ENCODE data around the gene C2orf68.

C2orf68 gene

GRCh38 chr2:85650456-85650855 lies 38.6 kb upstream of the C2orf68 start:
- Histone ChIP-seq H3K79me2 (ENCODE audit: insufficient read depth, low read length) (no peaks in the 10 kb centered on the region), H2AFZ (ENCODE audit: low read depth, low read length, severe bottlenecking) (no peak overlapping the region), H3K27ac (ENCODE audit: low read depth, low read length) (no peak overlapping the region), H3K9me3 (ENCODE audit: insufficient read depth, low read length) (no peaks in the 10 kb centered on the region), H3K27me3 (ENCODE audit: low read length) (no peaks in the 10 kb centered on the region), H3K9ac (ENCODE audit: low read length) (no peak overlapping the region), H3K4me3 (ENCODE audit: insufficient read depth, low read length, poor library complexity, severe bottlenecking) (no peak overlapping the region), H4K20me1 (ENCODE audit: low read depth, low read length) (0 out of 2 replicates have a peak, but pooled peaks cover 8% of the 10 kb centered on the region), H3K4me2 (ENCODE audit: low read depth, low read length, poor library complexity, severe bottlenecking) (no peak overlapping the region), H3K9me2 (replicated peaks; ENCODE audit: insufficient read depth, low read length) (no peaks in the 10 kb centered on the region), H3K36me3 (ENCODE audit: low read length) (peaks cover 19% of the 10 kb centered on the region), H3F3A (ENCODE audit: insufficient read depth) (no peaks in the 10 kb centered on the region)
- TF ChIP-seq EZH2phosphoT487 (conservative IDR thresholded peaks at IDR 0.05; ENCODE audit: low read length), result no peak

DNA sequence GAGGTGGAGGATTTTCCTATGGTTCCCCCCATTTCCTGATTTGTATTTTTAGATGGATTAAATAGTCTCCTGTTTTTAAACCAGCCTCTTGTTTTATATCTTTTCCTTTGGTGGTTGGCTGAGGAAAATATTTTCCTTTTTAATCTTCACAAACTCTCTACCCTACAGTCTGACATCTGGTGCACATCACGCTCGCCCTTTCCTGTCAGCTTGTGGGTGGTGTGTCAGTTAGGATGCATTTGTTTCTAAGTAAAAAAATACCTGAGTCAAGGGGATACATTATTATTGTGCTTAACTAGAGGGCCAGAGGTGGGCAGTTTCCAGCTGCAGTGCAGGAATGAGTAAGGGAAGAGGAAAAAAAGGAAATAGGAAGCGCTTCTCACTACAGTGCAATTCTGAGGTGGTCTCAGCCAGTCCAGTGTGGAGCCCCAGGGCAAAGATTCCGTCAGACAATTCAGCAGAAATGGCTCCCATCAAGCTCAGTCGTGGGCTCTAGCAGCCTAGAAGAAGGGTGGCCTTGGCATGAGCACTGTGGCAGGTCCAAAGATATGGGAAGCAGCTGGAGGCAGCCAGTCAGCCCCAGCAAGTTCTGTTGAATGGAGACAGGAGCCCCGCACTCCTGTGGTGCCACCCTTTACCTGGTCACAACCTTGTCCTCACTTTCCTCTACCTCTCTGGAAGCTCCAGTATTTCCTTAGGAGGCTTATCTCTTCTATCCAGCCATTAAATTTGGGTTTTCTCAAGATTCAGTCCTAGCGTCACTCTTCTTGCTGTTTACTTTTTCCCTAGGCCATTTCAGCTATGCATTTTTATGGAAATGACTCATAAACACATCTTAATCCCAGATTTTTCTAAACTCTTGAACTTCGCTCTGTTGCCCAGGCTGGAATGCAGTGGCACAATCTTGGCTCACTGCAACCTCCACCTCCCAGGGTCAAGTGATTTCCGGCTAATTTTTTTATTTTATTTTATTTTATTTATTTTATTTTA lies 37.6 kb upstream of the C2orf68 start:
- H3F3A ChIP-seq (ENCODE audit: insufficient read depth), result no peaks in the 10 kb centered on the region
- no peaks in the 10 kb centered on the region for H3K9me2 ChIP-seq (replicated peaks; ENCODE audit: insufficient read depth, low read length)
- no peak overlapping the region for H3K9ac ChIP-seq (ENCODE audit: low read length)
- H3K36me3 ChIP-seq (ENCODE audit: low read length), result peaks cover 19% of the 10 kb centered on the region
- H2AFZ ChIP-seq (ENCODE audit: low read depth, low read length, severe bottlenecking), result no peak overlapping the region
- H3K27me3 ChIP-seq (ENCODE audit: low read length), result no peaks in the 10 kb centered on the region
- no peak for TF ChIP-seq EZH2phosphoT487 (conservative IDR thresholded peaks at IDR 0.05; ENCODE audit: low read length)
- no peak for TF ChIP-seq CTCF (IDR thresholded peaks at IDR 0.05; ENCODE audit: insufficient read depth, low read length, poor library complexity, severe bottlenecking)
- H3K9me3 ChIP-seq (ENCODE audit: insufficient read depth, low read length), result no peaks in the 10 kb centered on the region
- H3K4me2 ChIP-seq (ENCODE audit: low read depth, low read length, poor library complexity, severe bottlenecking), result no peak overlapping the region
- no peak overlapping the region for H3K4me3 ChIP-seq (ENCODE audit: insufficient read depth, low read length, poor library complexity, severe bottlenecking)
- no peak overlapping the region for H3K27ac ChIP-seq (ENCODE audit: low read depth, low read length)
- H3K79me2 ChIP-seq (ENCODE audit: insufficient read depth, low read length), result no peaks in the 10 kb centered on the region
- 0 out of 2 replicates have a peak, but pooled peaks cover 8% of the 10 kb centered on the region for H4K20me1 ChIP-seq (ENCODE audit: low read depth, low read length)

DNA sequence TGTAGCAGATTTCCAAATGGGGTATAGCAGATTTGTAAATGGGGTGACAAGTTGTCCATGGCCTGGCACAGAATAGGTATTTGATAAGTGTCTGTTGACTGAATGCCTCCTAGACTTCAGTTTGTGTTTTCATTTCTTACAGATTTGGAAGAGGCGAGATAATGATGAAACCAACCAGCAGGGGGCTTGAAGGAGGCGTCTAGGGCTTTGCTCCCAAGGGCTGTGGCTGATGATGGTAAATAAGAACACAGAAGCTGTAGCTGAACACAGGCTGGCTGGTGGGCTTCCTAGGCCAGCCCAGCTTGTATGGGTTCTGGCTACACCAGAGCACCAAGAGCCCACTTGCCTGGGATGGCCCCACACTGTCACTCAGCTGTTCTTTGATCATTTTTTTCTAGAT lies 36.8 kb upstream of the C2orf68 start:
- Histone ChIP-seq H3K79me2 (ENCODE audit: insufficient read depth, low read length) (no peaks in the 10 kb centered on the region), H3K27ac (ENCODE audit: low read depth, low read length) (no peak overlapping the region), H3K36me3 (ENCODE audit: low read length) (peaks cover 22% of the 10 kb centered on the region), H3K9me3 (ENCODE audit: insufficient read depth, low read length) (no peaks in the 10 kb centered on the region), H3K9ac (ENCODE audit: low read length) (no peak overlapping the region), H4K20me1 (ENCODE audit: low read depth, low read length) (0 out of 2 replicates have a peak, but pooled peaks cover 8% of the 10 kb centered on the region), H3K9me2 (replicated peaks; ENCODE audit: insufficient read depth, low read length) (no peaks in the 10 kb centered on the region), H3F3A (ENCODE audit: insufficient read depth) (no peaks in the 10 kb centered on the region), H2AFZ (ENCODE audit: low read depth, low read length, severe bottlenecking) (no peak overlapping the region), H3K4me3 (ENCODE audit: insufficient read depth, low read length, poor library complexity, severe bottlenecking) (no peak overlapping the region), H3K4me2 (ENCODE audit: low read depth, low read length, poor library complexity, severe bottlenecking) (no peak overlapping the region), H3K27me3 (ENCODE audit: low read length) (no peaks in the 10 kb centered on the region)
- no peak for TF ChIP-seq EZH2phosphoT487 (conservative IDR thresholded peaks at IDR 0.05; ENCODE audit: low read length)
- TF ChIP-seq CTCF (IDR thresholded peaks at IDR 0.05; ENCODE audit: insufficient read depth, low read length, poor library complexity, severe bottlenecking), result peak; percentile 31

Measured in SU-DHL-6 (cell line).